Lower leg skin (tissue), 3 donors: ENCODE data around the gene GCNT2.
"Not testable (repeated sequence)": the region's sequence is repeated elsewhere in the genome, so short reads cannot be mapped to it uniquely, and the experiment has no call there.

Experiments used
- POLR2A ChIP-seq, 2 donors: fragments of 450-650 bp; IDR thresholded peaks; one replicate each; pipeline ENCODE4 v1.6.1; 2016 to 2017; ENCODE audit warnings: antibody characterized with exemption in 2 of 2, mild to moderate bottlenecking in 1 of 2, moderate library complexity in 1 of 2
- TF ChIP-seq, protein P1 (sequence below), 3 donors: fragments of 450-650 bp; IDR thresholded peaks; one replicate each; pipeline ENCODE4 v1.5.1; 2016; ENCODE audit warnings: antibody characterized with exemption in 3 of 3, mild to moderate bottlenecking in 3 of 3, moderate library complexity in 2 of 3

DNA sequence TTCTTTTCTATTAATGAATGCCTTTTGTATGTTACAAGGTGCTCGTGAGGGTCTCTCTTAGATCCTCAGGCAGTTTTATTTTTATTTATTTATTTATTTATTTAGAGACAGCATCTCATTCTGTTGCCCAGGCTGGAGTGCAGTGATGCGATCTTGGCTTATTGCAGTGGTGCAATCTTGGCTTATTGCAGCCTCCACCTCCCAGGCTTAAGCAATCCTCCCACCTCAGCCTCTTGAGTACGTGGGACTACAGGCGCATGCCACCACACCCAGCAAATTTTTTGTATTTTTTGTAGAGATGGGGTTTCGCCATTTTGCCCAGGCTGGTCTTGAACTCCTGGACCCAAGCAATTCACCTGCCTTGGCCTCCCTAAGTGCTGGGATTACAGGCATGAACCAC is 79.5 kb downstream of the GCNT2 start:
- TF ChIP-seq, protein P1, sequence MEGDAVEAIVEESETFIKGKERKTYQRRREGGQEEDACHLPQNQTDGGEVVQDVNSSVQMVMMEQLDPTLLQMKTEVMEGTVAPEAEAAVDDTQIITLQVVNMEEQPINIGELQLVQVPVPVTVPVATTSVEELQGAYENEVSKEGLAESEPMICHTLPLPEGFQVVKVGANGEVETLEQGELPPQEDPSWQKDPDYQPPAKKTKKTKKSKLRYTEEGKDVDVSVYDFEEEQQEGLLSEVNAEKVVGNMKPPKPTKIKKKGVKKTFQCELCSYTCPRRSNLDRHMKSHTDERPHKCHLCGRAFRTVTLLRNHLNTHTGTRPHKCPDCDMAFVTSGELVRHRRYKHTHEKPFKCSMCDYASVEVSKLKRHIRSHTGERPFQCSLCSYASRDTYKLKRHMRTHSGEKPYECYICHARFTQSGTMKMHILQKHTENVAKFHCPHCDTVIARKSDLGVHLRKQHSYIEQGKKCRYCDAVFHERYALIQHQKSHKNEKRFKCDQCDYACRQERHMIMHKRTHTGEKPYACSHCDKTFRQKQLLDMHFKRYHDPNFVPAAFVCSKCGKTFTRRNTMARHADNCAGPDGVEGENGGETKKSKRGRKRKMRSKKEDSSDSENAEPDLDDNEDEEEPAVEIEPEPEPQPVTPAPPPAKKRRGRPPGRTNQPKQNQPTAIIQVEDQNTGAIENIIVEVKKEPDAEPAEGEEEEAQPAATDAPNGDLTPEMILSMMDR (IDR thresholded peaks at IDR 0.05), result not testable (repeated sequence)
- TF ChIP-seq POLR2A (IDR thresholded peaks at IDR 0.05), result not testable (repeated sequence)
